Heart left ventricle (tissue), 13 donors: ENCODE measurements around the gene TRA2B.

ENCODE experiments used
- POLR2A ChIP-seq, 2 donors: fragments of 450-650 bp; IDR thresholded peaks; one replicate each; pipeline ENCODE4 v1.6.1; 2017; ENCODE audit warnings: antibody characterized with exemption in 2 of 2, mild to moderate bottlenecking in 2 of 2, moderate library complexity in 2 of 2
- TF ChIP-seq, protein P1 (sequence below), 12 donors: fragments of 200-600 bp; sonication (generic) in 4 of 12; IDR thresholded peaks; one replicate each; pipeline versions ENCODE4 v1.5.0 to v1.8.0; 2018 to 2022; ENCODE audit warnings: antibody characterized with exemption in 12 of 12, mild to moderate bottlenecking in 5 of 12
- donor health status: ischemic (EF 13 %, LVEDD 7.1; RV severe dilation, severe dysfunction).
- donor health status: DM: no; HTN: yes; CAD: no.
- donor health status: DM: no; HTN: no; CAD: no.
- donor health status: ischemic (EF 25% LVEDD 6.9; RV normal size, moderate dysfunction).
- donor health status: ischemic (EF 25% LVEDD 5.7; RV mildly dilated, moderate dysfunction).
- donor health status: ischemic (EF 35%, LVEDD 5.7; RV mildly dilated, moderate dysfunction).
- donor health status: nonischemic (EF 11% LVEDD 7.7; RV severe dilation, severe dysfunction).
- donor health status: DM: yes; HTN: yes; CAD: no.
- donor health status: PGD.
- donor health status: ischemic (EF 29% LVEDD 5.4; RV normal size, mild dysfunction).
- donor health status: nonischemic (EF 23%, LVEDD 6.1; RV moderate dilation, normal function).

DNA sequence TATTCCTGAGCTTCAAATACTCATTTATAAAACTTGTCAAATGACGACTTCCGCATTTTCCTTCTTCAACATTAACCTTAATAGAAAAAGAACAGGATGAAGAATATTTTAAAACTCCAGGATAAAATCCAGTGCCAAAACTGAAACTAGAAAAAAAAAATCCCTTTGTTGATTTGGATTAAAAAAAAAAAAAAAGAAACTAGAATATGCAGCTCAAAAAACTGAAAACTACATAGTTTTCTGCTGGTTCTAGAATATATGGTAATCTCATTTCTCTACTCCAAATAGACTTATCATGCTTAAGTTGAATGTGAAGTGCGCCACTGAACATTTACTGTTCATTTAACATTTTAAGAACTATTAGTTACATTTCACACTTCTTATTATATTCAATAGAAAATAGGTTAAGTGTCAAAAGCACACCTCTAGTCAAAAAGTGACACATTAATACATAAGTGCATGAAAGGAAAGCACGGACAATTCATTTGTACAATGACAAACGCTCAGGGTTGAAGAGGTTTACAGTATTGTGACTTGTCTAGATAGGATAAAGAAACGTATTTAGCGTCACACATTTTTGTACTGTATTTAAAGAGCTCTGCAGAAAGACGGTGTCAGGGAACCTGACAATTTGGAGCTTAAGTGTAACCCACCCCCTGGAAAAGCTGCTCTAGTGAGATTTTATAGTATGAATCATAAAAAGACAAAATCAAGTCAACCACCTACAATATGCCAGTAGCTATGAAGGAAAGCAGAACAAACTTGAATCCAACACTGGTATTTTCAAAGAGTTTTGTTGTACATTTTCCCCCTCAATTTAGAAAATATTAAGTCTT lies 5.8 kb downstream of the TRA2B start:
- no peak for TF ChIP-seq POLR2A (IDR thresholded peaks at IDR 0.05)
- TF ChIP-seq, protein P1, sequence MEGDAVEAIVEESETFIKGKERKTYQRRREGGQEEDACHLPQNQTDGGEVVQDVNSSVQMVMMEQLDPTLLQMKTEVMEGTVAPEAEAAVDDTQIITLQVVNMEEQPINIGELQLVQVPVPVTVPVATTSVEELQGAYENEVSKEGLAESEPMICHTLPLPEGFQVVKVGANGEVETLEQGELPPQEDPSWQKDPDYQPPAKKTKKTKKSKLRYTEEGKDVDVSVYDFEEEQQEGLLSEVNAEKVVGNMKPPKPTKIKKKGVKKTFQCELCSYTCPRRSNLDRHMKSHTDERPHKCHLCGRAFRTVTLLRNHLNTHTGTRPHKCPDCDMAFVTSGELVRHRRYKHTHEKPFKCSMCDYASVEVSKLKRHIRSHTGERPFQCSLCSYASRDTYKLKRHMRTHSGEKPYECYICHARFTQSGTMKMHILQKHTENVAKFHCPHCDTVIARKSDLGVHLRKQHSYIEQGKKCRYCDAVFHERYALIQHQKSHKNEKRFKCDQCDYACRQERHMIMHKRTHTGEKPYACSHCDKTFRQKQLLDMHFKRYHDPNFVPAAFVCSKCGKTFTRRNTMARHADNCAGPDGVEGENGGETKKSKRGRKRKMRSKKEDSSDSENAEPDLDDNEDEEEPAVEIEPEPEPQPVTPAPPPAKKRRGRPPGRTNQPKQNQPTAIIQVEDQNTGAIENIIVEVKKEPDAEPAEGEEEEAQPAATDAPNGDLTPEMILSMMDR (IDR thresholded peaks at IDR 0.05), result no peak
